SK-N-SH treated with all-trans-retinoic acid at 6 μM for 48 hours (cell line): ENCODE results near the gene SOX5.

Experiments used
- ISL1 ChIP-seq: fragments of 250-450 bp; sonication (Bioruptor Pico); IDR thresholded peaks from 2 replicates; pipeline ENCODE4 v2.1.2; 2022; ENCODE audit warnings: mild to moderate bottlenecking, moderate library complexity
- OSR1 ChIP-seq: fragments of 250-450 bp; sonication (Bioruptor Pico); IDR thresholded peaks from 2 replicates; pipeline ENCODE4 v1.8.0; 2022; ENCODE audit warnings: moderate library complexity, mild to moderate bottlenecking, inconsistent platforms
- RARB ChIP-seq: fragments of 250-450 bp; sonication (Bioruptor Pico); IDR thresholded peaks from 2 replicates; pipeline ENCODE4 v1.8.0; 2021; ENCODE audit warnings: mild to moderate bottlenecking, moderate library complexity
- TF ChIP-seq, protein P1 (sequence below): fragments of 250-450 bp; sonication (Bioruptor Pico); IDR thresholded peaks from 2 replicates; pipeline ENCODE4 v1.8.0; 2020; ENCODE audit warnings: mild to moderate bottlenecking, moderate library complexity, borderline replicate concordance
- TF ChIP-seq, protein P2 (sequence below): fragments of 250-450 bp; sonication (Bioruptor Pico); IDR thresholded peaks from 2 replicates; pipeline ENCODE4 v1.5.1; 2020; ENCODE audit warnings: low read depth, mild to moderate bottlenecking, moderate library complexity

DNA sequence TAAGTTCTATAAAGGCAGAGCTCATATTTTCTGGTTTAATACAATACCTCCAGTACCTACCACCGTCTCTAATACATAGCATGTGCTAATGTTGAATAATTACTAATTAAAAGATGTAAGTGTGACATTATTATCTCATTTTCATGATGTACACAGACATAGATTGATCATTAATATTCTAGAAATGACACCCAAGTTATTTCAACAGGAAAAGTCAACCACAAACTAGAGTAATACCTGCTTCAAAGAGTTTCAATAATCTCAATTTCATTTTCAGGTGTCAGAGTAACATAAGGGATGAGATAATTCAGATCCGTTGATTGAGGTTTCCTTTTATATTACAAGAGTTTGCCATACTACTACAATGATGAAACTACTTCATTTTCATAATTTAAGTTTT, 388.9 kb downstream of the SOX5 start:
- TF ChIP-seq, protein P1, sequence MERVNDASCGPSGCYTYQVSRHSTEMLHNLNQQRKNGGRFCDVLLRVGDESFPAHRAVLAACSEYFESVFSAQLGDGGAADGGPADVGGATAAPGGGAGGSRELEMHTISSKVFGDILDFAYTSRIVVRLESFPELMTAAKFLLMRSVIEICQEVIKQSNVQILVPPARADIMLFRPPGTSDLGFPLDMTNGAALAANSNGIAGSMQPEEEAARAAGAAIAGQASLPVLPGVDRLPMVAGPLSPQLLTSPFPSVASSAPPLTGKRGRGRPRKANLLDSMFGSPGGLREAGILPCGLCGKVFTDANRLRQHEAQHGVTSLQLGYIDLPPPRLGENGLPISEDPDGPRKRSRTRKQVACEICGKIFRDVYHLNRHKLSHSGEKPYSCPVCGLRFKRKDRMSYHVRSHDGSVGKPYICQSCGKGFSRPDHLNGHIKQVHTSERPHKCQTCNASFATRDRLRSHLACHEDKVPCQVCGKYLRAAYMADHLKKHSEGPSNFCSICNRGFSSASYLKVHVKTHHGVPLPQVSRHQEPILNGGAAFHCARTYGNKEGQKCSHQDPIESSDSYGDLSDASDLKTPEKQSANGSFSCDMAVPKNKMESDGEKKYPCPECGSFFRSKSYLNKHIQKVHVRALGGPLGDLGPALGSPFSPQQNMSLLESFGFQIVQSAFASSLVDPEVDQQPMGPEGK (CRISPR knock-in tag), result no peak
- TF ChIP-seq OSR1, result no peak
- no peak for TF ChIP-seq ISL1
- TF ChIP-seq, protein P2, sequence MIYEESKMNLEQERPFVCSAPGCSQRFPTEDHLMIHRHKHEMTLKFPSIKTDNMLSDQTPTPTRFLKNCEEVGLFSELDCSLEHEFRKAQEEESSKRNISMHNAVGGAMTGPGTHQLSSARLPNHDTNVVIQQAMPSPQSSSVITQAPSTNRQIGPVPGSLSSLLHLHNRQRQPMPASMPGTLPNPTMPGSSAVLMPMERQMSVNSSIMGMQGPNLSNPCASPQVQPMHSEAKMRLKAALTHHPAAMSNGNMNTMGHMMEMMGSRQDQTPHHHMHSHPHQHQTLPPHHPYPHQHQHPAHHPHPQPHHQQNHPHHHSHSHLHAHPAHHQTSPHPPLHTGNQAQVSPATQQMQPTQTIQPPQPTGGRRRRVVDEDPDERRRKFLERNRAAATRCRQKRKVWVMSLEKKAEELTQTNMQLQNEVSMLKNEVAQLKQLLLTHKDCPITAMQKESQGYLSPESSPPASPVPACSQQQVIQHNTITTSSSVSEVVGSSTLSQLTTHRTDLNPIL (CRISPR knock-in tag), result no peak
- no peak for TF ChIP-seq RARB
